Type B pancreatic cell (in vitro differentiated cells): ENCODE results near the gene RAPGEF6. TPM values are rescaled to one million over a fixed set of nuclear protein-coding genes. Genes with fewer than 3 reads are reported as not detected.

Source experiments
- DNase-seq: peaks from one replicate; pipeline ENCODE4 v3.0.0; 2021; ENCODE audit warnings: mixed read lengths; ENCODE audit not compliant: unreplicated experiment; ENCODE audit errors: extremely low spot score
- H3K27ac Mint-ChIP-seq: 2 replicates; pipeline ENCODE4 v1.8.0; 2021; ENCODE audit warnings: mild to moderate bottlenecking, mixed read lengths
- H3K27me3 Mint-ChIP-seq: 2 replicates; pipeline ENCODE4 v1.8.0; 2021; ENCODE audit warnings: mixed read lengths
- H3K36me3 Mint-ChIP-seq: 2 replicates; pipeline ENCODE4 v1.8.0; 2021; ENCODE audit warnings: mixed read lengths
- H3K4me1 Mint-ChIP-seq: one replicate; pipeline ENCODE4 v1.8.0; 2021; ENCODE audit warnings: mixed read lengths; ENCODE audit not compliant: unreplicated experiment
- H3K4me3 Mint-ChIP-seq: 2 replicates; pipeline ENCODE4 v1.8.0; 2021; ENCODE audit warnings: mild to moderate bottlenecking, mixed read lengths
- H3K9me3 Mint-ChIP-seq: 2 replicates; pipeline ENCODE4 v1.8.0; 2021; ENCODE audit warnings: mixed read lengths
- total RNA-seq: library from RNA; stranded (reverse); gene quantifications from 2 replicates; pipeline ENCODE4 v1.2.1, GENCODE V29; 2021; ENCODE audit warnings: low replicate concordance
- TF ChIP-seq, protein P1 (sequence below): fragments of 200-600 bp; sonication (generic); conservative IDR thresholded peaks from 2 replicates; pipeline ENCODE4 v1.5.0; 2021; ENCODE audit warnings: antibody characterized with exemption, mild to moderate bottlenecking

The RAPGEF6 gene
- total RNA-seq, 1 donor from 2014 or later = 23.4 TPM

DNA sequence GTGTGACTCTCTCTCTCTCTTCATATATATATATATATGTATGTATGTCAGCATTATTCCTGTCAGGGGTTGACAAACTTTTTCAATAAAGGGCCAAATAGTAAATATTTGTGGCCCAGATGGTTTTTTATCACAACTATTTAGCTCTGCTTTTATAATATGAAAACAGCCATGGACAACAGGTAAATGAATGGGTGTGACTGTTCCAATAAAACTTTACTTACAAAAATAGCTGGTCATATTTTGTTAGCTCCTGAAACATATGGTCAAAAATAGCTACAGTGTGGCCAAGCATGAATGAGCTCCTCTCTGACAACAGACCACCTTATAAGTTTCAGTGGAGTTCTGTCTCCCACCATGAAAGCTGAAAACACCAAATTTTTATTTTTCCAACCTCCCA lies 21.6 kb downstream of the RAPGEF6 start:
- Mint-ChIP-seq H3K4me1 (no peaks in the 10 kb centered on the region), H3K36me3 (peaks cover 3% of the 10 kb centered on the region), H3K4me3 (no peak overlapping the region), H3K27me3 (no peaks in the 10 kb centered on the region), H3K9me3 (no peaks in the 10 kb centered on the region), H3K27ac (no peak overlapping the region)
- no peak for DNase-seq
- TF ChIP-seq, protein P1, sequence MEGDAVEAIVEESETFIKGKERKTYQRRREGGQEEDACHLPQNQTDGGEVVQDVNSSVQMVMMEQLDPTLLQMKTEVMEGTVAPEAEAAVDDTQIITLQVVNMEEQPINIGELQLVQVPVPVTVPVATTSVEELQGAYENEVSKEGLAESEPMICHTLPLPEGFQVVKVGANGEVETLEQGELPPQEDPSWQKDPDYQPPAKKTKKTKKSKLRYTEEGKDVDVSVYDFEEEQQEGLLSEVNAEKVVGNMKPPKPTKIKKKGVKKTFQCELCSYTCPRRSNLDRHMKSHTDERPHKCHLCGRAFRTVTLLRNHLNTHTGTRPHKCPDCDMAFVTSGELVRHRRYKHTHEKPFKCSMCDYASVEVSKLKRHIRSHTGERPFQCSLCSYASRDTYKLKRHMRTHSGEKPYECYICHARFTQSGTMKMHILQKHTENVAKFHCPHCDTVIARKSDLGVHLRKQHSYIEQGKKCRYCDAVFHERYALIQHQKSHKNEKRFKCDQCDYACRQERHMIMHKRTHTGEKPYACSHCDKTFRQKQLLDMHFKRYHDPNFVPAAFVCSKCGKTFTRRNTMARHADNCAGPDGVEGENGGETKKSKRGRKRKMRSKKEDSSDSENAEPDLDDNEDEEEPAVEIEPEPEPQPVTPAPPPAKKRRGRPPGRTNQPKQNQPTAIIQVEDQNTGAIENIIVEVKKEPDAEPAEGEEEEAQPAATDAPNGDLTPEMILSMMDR = no peak

DNA sequence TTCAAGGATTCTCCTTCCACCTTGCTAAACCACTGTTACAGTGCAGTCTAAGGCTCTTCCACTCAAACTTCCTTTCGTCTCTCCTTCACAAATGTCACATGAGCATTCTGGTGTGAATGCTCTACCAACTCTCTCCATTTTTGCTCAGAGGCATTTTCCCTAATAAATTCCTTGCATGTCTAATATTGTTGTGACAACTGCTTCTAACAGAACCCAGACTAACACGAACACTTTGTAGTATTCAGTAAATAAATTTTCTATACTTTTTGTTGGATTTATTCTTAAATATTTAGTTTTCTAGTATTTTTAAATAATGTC lies 24.0 kb downstream of the RAPGEF6 start:
- no peaks in the 10 kb centered on the region for H3K4me1 Mint-ChIP-seq
- no peak overlapping the region for H3K27ac Mint-ChIP-seq
- TF ChIP-seq, protein P1 = no peak
- H3K36me3 Mint-ChIP-seq = peaks cover 3% of the 10 kb centered on the region
- H3K27me3 Mint-ChIP-seq = no peaks in the 10 kb centered on the region
- no peak for DNase-seq
- no peaks in the 10 kb centered on the region for H3K9me3 Mint-ChIP-seq
- H3K4me3 Mint-ChIP-seq = no peak overlapping the region

DNA sequence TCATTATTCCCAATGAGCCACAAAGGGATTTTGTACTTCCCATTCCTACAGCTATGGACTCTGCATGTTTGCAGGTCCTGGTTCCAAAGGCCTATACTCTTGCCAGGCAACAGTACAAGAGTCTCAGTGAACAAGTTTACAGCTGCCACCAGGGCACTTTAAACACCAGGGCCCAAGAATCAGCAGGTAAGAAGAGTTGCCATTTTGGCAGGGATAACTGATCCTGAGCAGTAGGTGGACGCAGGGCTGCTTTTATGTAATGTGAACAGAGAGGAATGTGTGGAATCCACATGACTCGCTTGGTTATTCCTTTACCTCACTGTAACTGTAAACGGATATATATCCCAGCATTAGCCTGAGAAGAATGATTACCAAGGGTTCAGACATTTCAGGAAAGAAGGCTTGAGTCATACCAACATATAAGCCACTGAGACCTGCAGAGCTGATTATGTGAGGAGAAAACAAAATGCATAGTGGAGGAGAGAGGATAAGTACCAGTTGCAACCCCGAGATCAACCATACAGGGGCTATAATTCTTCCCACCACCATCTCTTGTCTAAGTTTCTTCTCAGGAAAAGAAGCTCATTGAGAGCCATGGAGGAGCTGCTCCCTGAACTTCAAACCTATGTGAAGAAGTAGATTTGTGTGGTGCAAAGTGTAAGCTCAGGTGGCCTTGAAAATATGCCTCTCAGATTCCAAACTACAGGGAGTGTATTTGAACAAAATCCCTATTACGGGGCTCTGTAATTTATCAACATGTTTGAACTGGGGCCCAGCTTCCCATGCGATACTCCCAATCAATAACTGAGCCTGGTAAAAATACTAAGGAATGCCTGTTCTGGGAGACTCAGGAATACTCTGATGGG lies 24.6 kb downstream of the RAPGEF6 start:
- no peaks in the 10 kb centered on the region for H3K4me1 Mint-ChIP-seq

DNA sequence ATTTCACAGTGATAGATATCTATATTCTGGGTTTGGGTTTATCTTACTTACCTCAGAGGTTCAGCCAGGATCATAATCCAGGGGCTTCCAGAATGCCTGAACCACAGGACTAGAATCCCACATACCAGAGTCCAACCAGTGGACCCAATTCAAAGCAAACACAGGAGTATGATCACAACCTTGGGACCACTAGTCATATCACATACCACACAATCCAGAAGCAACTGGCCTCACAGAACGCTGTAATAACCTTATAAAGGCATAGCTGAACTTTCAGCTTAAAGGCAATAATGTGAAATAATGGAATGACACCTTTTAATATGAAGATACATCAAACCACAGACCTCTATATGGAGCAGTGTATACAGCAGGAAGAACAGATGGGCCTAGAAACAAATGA lies 25.3 kb downstream of the RAPGEF6 start:
- Mint-ChIP-seq H3K4me1 (no peaks in the 10 kb centered on the region), H3K27me3 (no peaks in the 10 kb centered on the region), H3K27ac (no peak overlapping the region), H3K4me3 (no peak overlapping the region), H3K36me3 (peaks cover 3% of the 10 kb centered on the region), H3K9me3 (no peaks in the 10 kb centered on the region)
- no peak for DNase-seq
- TF ChIP-seq, protein P1 = no peak

More for the DNA sequence above, 24.6 kb downstream of the RAPGEF6 start:
- TF ChIP-seq, protein P1 = no peak
- Mint-ChIP-seq H3K36me3 (peaks cover 3% of the 10 kb centered on the region), H3K9me3 (no peaks in the 10 kb centered on the region), H3K4me3 (no peak overlapping the region), H3K27ac (no peak overlapping the region), H3K27me3 (no peaks in the 10 kb centered on the region)
- DNase-seq = no peak

DNA sequence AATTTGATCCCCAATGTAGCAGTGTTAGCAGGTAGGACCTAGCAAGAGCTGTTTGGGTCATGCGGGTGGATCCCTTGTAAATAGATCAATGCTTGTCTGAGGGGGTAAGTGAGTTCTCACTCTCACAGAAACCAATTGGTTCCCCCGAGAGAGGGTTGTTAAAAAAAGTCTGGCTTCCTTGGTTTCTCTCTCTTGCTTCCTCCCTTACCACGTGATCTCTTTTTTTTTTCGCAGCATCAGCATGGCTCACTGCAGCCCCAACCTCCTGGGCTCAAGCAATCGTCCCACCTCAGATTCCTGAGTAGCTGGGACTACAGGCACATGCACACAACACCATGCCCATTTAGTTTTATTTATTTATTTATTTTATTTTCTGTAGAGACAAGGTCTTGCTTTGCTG lies 26.4 kb downstream of the RAPGEF6 start:
- TF ChIP-seq, protein P1 = no peak
- DNase-seq = no peak
- Mint-ChIP-seq H3K27me3 (no peaks in the 10 kb centered on the region), H3K27ac (no peak overlapping the region), H3K4me1 (no peaks in the 10 kb centered on the region), H3K36me3 (peaks cover 3% of the 10 kb centered on the region), H3K4me3 (no peak overlapping the region), H3K9me3 (no peaks in the 10 kb centered on the region)
